Endodermal cell (in vitro differentiated cells): Measurements from ENCODE around the gene BRSK2. TPM values are rescaled to one million over a fixed set of nuclear protein-coding genes. Genes with fewer than 3 reads are reported as not detected.

Source experiments
- DNase-seq: peaks from one replicate; pipeline ENCODE4 v3.0.0-alpha.2; 2017
- H3K27ac ChIP-seq: 2 replicates; pipeline ENCODE4 v1.5.1; 2013; ENCODE audit warnings: mild to moderate bottlenecking, low read depth, low read length, moderate library complexity
- H3K27me3 ChIP-seq: 2 replicates; pipeline ENCODE4 v1.6.1; 2013; ENCODE audit warnings: mild to moderate bottlenecking, low read length, moderate library complexity; ENCODE audit not compliant: insufficient read depth, control insufficient read depth, poor library complexity, severe bottlenecking
- H3K36me3 ChIP-seq: 2 replicates; pipeline ENCODE4 v1.7.0; 2013; ENCODE audit warnings: mild to moderate bottlenecking, low read length, moderate library complexity; ENCODE audit not compliant: control insufficient read depth, insufficient read depth
- H3K4me1 ChIP-seq: one replicate; pipeline ENCODE4 v1.7.0; 2013; ENCODE audit warnings: low read length; ENCODE audit not compliant: control insufficient read depth, insufficient read depth
- H3K4me3 ChIP-seq: 2 replicates; pipeline ENCODE4 v1.5.1; 2013; ENCODE audit warnings: mild to moderate bottlenecking, low read length, moderate library complexity
- H3K9ac ChIP-seq: 2 replicates; pipeline ENCODE4 v1.6.1; 2013; ENCODE audit warnings: mild to moderate bottlenecking, low read length, moderate library complexity; ENCODE audit not compliant: poor library complexity, severe bottlenecking; ENCODE audit errors: extremely low read depth
- H3K9me3 ChIP-seq: 2 replicates; pipeline ENCODE4 v1.6.1; 2013; ENCODE audit warnings: mild to moderate bottlenecking, low read length, moderate library complexity; ENCODE audit not compliant: control insufficient read depth
- H3K27ac Mint-ChIP-seq: 2 replicates; pipeline ENCODE4 v1.8.0; 2020; ENCODE audit warnings: mixed read lengths
- H3K27me3 Mint-ChIP-seq: 2 replicates; pipeline ENCODE4 v1.8.0; 2021; ENCODE audit warnings: mild to moderate bottlenecking, mixed read lengths; ENCODE audit not compliant: insufficient read depth
- H3K36me3 Mint-ChIP-seq: 2 replicates; pipeline ENCODE4 v1.8.0; 2020; ENCODE audit warnings: low read depth, mixed read lengths
- H3K4me1 Mint-ChIP-seq: 2 replicates; pipeline ENCODE4 v1.8.0; 2020; ENCODE audit warnings: mixed read lengths
- H3K4me3 Mint-ChIP-seq: 2 replicates; pipeline ENCODE4 v1.8.0; 2020; ENCODE audit warnings: mild to moderate bottlenecking, moderate library complexity, mixed read lengths
- H3K9me3 Mint-ChIP-seq: 2 replicates; pipeline ENCODE4 v1.8.0; 2020; ENCODE audit warnings: mild to moderate bottlenecking, mixed read lengths
- WGBS, 2 experiments: methylation state at CpG; one replicate each; pipeline versions ENCODE4 v1.1.5 to v1.1.7; 2013; ENCODE audit warnings: missing lambda C conversion rate in 2 of 2, mixed read lengths in 1 of 2; ENCODE audit not compliant: insufficient coverage in 1 of 2, insufficient read length in 1 of 2; 5-methylcytosine and 5-hydroxymethylcytosine counted together
- total RNA-seq, 2 donors: library from RNA; stranded (reverse); fragmentation: NEBNext Ultra II Directional in 1 of 2; extraction: Animal tissue kit (Norgen Biotek cat#: 25700) in 1 of 2; gene quantifications; 2 replicates in 1 of 2; 3 replicates in 1 of 2; pipeline ENCODE4 v1.2.1, GENCODE V29; 2021
- TF ChIP-seq, protein P1 (sequence below): fragments of 200-600 bp; sonication (generic); conservative IDR thresholded peaks from 2 replicates; pipeline ENCODE4 v1.5.0; 2021; ENCODE audit warnings: antibody characterized with exemption, mild to moderate bottlenecking

BRSK2 gene
- total RNA-seq, 2 donors from 2014 or later = 9.4 to 10.3 TPM

DNA sequence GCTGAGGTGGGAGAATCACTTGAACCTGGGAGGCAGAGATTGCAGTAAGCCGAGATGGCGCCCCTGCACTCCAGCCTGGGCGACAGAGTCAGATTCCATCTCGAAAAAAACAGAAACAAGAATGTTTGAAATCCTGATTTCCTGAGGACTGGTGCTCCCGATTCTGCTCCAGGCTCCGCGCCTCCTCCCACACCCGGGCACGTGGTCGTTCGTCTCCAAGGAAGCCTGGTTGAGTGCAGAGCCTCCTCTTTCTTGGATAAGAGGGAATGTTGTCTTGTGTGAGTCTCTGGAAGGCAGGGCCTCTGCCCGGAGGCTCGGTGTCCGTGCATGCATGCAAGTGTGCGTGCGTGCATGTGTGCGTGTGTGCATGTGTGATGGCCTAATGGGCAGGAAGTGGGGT is 30.1 kb downstream of the BRSK2 start:
- H3K27me3 ChIP-seq = no peaks in the 10 kb centered on the region
- DNase-seq = no peak
- H3K4me1 ChIP-seq = no peaks in the 10 kb centered on the region
- Mint-ChIP-seq H3K9me3 (peaks cover 50% of the 10 kb centered on the region), H3K27me3 (no peaks in the 10 kb centered on the region), H3K4me3 (no peak overlapping the region), H3K36me3 (peaks cover 7% of the 10 kb centered on the region), H3K27ac (no peak overlapping the region), H3K4me1 (no peaks in the 10 kb centered on the region)
- no peaks in the 10 kb centered on the region for H3K36me3 ChIP-seq
- TF ChIP-seq, protein P1, sequence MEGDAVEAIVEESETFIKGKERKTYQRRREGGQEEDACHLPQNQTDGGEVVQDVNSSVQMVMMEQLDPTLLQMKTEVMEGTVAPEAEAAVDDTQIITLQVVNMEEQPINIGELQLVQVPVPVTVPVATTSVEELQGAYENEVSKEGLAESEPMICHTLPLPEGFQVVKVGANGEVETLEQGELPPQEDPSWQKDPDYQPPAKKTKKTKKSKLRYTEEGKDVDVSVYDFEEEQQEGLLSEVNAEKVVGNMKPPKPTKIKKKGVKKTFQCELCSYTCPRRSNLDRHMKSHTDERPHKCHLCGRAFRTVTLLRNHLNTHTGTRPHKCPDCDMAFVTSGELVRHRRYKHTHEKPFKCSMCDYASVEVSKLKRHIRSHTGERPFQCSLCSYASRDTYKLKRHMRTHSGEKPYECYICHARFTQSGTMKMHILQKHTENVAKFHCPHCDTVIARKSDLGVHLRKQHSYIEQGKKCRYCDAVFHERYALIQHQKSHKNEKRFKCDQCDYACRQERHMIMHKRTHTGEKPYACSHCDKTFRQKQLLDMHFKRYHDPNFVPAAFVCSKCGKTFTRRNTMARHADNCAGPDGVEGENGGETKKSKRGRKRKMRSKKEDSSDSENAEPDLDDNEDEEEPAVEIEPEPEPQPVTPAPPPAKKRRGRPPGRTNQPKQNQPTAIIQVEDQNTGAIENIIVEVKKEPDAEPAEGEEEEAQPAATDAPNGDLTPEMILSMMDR = no peak
- H3K27ac ChIP-seq = no peak overlapping the region
- peaks cover 42% of the 10 kb centered on the region for H3K9me3 ChIP-seq
- H3K9ac ChIP-seq = no peak overlapping the region
- WGBS, 2 experiments = 96% methylated on average over 8 to 17 of the region's 17 CpGs
- H3K4me3 ChIP-seq = no peak overlapping the region

DNA sequence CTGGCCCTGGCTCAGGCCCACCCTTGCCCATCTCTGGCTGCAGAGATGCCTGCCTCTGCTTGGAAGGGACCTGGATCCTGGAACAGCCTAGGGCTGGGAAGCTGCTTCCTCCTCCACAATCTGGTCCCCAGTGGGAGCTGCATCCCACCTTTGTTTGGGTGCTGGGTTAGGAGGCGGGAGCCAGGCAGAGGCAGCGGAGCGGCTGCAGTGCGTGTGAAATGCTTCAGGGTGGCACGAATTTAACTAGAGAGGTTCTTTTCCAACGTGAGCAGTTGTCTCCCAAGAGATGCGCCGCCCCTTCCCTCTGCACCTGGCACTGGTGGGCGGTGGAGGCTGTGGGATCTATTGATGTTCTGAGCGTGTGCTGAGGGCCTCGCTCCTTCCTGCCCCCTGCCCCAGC is 31.6 kb downstream of the BRSK2 start:
- Histone ChIP-seq H3K36me3 (no peaks in the 10 kb centered on the region), H3K4me1 (no peaks in the 10 kb centered on the region), H3K27ac (no peak overlapping the region), H3K9ac (no peak overlapping the region), H3K9me3 (peaks cover 30% of the 10 kb centered on the region), H3K4me3 (no peak overlapping the region), H3K27me3 (no peaks in the 10 kb centered on the region)
- H3K27ac Mint-ChIP-seq = no peak overlapping the region
- no peaks in the 10 kb centered on the region for H3K4me1 Mint-ChIP-seq
- WGBS, 2 experiments = 91% methylated on average over 7 to 11 of the region's 11 CpGs
- H3K9me3 Mint-ChIP-seq = peaks cover 36% of the 10 kb centered on the region
- no peak overlapping the region for H3K4me3 Mint-ChIP-seq
- H3K36me3 Mint-ChIP-seq = peaks cover 5% of the 10 kb centered on the region
- TF ChIP-seq, protein P1 = no peak
- no peak for DNase-seq
- no peaks in the 10 kb centered on the region for H3K27me3 Mint-ChIP-seq

DNA sequence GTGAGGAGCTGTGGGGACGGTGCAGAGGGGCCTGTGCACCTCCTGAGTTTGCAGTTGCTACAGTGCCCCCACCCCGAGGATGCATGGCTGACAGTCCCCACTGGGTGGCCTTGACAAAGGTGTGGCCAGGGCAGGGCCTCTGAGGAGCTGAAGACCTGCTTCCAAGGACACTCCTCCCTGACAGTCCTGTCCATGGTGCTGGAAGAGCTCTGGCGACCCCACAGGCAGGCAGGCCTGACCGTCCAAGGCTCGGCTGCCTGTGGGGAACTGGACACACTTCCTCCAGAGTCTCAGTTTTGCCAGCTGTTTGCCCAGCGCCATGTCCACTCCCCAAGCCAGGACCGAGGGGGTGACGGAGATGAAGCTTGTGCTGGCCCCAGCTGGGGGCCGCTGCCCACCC is 32.7 kb downstream of the BRSK2 start:
- H3K9me3 Mint-ChIP-seq = peaks cover 25% of the 10 kb centered on the region
- WGBS, 2 experiments = 65 to 80% methylated on average over 9 of the region's 9 CpGs

More for the DNA sequence above, 32.7 kb downstream of the BRSK2 start:
- Histone ChIP-seq H3K9me3 (peaks cover 18% of the 10 kb centered on the region), H3K9ac (no peak overlapping the region), H3K27me3 (no peaks in the 10 kb centered on the region), H3K27ac (no peak overlapping the region), H3K4me3 (no peak overlapping the region), H3K4me1 (no peaks in the 10 kb centered on the region), H3K36me3 (no peaks in the 10 kb centered on the region)
- DNase-seq = peak; percentile 74
- Mint-ChIP-seq H3K4me1 (no peaks in the 10 kb centered on the region), H3K27me3 (no peaks in the 10 kb centered on the region), H3K27ac (no peak overlapping the region), H3K4me3 (no peak overlapping the region), H3K36me3 (peaks cover 3% of the 10 kb centered on the region)
- TF ChIP-seq, protein P1 = peak; percentile 39
